Upper lobe of left lung (tissue), 4 donors: Measurements from ENCODE around the gene PDIA6.

Experiments used
- POLR2A ChIP-seq, 4 donors: fragments of 450-650 bp; IDR thresholded peaks; one replicate each; pipeline ENCODE4 v1.5.1; 2016 to 2017; ENCODE audit warnings: antibody characterized with exemption in 4 of 4, mild to moderate bottlenecking in 2 of 4
- POLR2AphosphoS5 ChIP-seq, 2 donors: sonication (generic); formaldehyde crosslinking; IDR thresholded peaks; one replicate each; pipeline ENCODE4 v1.5.1; 2017; ENCODE audit warnings: antibody characterized with exemption in 2 of 2

GRCh38 chr2:10795508-10796046 is 17.0 kb downstream of the PDIA6 start:
- no peak for TF ChIP-seq POLR2AphosphoS5 (IDR thresholded peaks at IDR 0.05)
- TF ChIP-seq POLR2A (IDR thresholded peaks at IDR 0.05): no peak
